CD4-positive, alpha-beta T cell treated with Interleukin-6 at 100 ng/mL for 8 hours (primary cell): ENCODE measurements around the gene DBX1.
"Not testable (repeated sequence)": the region's sequence is repeated elsewhere in the genome, so short reads cannot be mapped to it uniquely, and the experiment has no call there.

Experiments used
- DNase-seq: peaks from one replicate; pipeline ENCODE4 v3.0.0-alpha.2; 2020; ENCODE audit warnings: mixed read lengths, low spot score

The DBX1 gene, protein sequence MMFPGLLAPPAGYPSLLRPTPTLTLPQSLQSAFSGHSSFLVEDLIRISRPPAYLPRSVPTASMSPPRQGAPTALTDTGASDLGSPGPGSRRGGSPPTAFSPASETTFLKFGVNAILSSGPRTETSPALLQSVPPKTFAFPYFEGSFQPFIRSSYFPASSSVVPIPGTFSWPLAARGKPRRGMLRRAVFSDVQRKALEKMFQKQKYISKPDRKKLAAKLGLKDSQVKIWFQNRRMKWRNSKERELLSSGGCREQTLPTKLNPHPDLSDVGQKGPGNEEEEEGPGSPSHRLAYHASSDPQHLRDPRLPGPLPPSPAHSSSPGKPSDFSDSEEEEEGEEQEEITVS

DNA sequence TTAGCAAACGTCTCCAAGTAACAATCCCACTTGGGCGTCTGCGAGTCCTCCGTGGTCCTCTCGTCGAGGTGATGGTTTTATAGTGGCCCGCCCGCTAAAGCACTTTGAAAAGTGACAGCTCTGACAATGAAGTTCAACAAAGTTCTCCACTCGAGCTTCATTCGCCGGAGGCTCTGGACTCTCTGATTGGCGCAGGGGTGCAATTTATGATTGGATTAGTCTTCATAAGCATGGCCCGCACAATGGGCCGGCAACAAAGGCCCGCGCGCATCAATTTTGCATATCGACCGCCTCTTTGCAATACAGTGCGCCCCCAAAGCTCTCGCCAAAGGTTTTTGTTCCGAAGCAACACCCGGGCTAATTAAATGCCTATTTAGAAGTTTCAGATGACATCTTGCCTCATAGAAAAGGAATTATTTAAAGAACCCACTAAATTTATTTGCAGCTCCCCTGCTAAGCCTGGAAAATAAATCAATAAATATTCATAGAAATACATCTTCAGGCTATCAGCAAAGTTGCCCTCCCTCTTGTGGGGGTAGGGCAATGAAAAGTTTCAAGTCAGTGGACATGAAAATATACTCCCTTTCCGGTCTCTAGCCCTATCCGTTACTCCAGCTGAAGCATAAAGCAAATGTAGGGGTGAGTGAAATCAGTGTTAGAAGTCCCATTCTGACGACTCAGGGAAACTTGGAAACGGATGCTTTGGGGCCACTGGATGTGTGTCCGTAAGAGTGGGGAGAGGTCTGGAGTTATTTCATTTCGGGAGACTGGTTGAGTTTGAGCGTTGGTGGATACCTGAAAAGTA lies at the start of gene DBX1:
TSS of gene DBX1 (minus strand) at position 51 of the 805 bp plus-strand sequence. CDS start 151 bp downstream, outside the sequence.
- DNase-seq = no peak

DNA sequence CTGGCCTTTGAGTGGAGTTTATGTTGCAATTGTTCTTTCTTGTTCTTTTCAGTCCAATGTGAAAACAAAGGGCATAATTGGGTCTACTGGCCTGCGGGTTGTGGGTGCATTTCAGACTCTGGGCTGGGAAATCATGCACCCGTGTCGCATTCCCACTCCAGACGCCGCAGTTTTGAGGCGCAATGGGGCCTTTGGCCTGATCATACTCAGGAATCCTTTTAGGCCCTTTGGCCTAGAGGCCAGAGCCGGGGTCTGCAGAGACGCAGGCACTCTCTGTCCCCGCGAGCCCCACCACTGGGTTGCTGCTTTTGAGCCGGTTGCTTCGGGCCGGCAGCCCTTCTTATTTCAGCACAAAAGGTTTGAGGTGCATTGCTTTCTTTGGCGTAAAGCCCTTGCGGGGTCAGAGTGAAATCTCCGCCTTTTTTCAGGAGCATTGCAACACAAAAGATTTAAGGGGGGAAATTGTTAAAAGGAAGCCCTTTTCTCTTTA lies 48.4 kb upstream of the DBX1 start:
- no peak for DNase-seq

DNA sequence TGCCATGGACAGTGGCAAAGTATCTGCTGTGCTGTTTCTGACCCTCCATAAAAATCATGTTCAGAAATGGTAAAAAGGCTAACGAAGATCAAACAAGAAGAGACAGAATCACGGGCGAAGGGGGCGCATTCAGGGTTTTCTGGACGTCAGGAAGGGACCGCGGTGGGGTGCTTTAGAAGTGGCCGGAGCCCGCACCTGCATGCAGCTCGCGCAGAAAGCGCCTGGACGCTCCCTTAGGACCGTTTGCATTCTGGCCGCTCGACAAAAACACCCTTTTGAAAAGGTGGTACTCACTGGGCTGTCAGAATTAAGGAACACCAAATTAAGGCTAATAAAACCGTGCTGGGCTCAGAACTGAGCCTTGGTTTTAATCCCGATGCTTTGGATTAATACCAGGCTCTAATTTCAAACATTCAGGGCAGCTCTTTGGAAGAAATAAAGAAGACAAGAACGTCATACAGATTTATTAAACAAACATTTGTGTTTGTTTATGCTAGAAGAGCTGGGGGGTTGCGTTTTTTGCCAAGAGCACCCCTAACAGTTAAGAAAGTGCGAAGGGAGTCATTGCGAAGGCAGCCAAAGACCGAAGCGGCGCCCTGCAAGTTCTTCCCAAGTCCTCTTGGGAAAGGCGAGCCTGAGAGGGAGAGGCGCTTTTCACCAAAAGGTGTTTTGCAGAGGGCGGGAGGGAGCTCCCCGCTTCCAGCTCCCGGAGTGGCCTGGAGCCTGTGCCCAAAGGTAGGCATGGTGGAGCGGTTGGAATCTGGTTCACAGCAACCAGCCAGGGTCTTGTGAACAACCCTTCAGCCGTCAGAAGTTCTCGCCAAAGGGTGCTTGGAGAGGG lies 47.7 kb upstream of the DBX1 start:
- DNase-seq = no peak

GRCh38 chr11:20205807-20206206 lies 45.5 kb upstream of the DBX1 start:
- DNase-seq = no peak

- DNase-seq = no peak
These were observed 44.4 kb upstream of the DBX1 start for GRCh38 chr11:20204681-20205080.

DNA sequence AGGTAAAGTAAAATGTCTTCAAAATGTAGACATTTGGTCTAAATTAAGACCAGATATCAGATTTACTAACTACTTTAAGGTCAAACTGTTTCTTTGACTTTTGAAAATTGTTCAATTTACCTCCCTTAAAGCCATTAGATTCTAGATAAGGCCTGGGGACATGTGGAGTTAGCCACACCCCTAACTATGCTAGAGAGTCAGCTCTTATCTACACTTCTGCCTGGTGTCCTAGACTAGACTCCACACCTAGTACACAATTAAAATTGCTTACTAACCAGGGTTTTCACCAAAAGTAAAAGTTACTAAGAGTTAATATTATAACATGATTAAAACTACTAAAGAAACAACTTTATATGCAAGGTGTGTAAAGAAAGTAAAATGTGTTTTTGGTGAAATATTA lies 43.6 kb upstream of the DBX1 start:
- no peak for DNase-seq

DNA sequence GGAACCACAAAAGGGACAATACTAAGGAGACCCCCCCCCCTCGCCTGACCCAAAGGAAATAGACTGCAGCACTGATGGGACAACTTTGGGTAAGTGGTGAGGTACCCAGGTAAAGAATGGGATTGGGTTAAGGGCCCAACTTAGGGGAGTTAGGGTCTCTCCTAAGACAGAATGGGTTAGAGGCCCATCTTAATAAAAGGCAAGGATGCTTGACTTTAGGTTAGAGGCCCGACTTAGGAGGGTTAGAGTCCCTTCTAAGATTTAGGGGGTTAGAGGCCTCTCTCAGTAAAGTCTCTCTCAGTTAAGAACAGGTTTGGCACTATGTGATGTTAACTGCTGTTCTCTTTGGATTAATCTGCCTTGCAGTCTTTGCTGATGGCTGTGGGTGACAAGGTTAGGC lies 41.0 kb upstream of the DBX1 start:
- DNase-seq = no peak

DNA sequence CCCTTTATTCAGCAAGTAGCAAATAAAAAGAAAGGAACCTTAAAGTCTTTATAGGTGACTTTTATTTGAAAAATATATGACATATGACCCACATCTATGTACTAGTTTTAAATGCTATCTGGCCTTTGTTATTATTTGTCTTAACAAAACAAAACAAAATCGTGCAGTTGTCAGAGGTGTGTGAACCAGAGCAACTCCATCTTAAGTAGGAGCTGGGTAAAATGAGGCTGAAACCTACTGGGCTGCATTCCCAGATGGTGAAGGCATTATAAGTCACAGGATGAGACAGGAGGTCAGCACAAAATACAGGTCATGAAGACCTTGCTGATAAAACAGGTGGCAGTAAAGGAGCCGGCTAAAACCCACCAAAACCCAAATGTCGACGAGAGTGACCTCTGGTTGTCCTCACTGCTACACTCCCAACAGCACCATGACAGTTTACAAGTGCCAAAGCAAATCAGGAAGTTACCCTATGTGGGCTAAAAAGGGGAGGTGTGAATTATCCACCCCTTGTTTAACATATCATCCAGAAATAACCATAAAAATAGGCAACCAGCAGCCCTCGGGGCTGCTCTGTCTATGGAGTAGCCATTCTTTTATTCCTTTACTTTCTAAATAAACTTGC lies 40.2 kb upstream of the DBX1 start:
- DNase-seq = not testable (repeated sequence)

DNA sequence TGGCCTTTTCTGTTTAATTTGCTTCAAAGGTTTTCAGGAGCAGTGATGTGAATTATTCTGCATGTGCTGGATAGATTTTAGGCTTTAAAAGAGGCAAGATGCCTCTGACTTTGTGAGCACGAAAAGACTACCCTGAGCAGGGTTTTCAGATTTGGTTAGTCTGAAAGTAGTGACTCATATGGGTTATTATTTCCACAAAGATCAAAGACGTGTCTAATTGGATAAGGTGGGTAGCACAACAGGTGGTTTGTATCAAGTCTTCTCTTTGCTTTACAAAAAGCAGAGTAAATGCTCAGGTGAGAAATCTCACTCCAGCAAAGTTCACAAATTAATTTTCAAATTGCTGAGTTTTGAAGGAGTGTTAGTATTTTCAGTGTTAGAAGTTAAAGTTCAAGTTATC lies 37.6 kb upstream of the DBX1 start:
- no peak for DNase-seq

DNA sequence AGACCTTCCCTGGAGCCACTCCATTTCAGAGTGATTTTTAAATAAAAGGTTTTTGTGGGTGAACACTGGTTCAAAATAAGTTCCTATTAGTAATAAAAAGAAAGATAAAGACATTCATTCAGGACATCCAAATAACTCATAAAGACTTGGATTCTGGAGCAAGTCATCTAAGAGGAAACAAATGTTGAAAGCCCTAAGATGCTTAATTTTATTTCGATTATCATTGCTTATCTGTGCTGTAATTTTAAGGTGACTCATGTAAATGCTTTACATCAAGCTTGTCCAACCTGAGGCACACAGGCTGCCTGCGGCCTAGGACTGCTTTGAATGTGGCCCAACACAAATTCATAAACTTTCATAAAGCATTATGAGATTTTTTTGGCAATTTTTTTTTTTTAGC lies 34.2 kb upstream of the DBX1 start:
- no peak for DNase-seq

DNA sequence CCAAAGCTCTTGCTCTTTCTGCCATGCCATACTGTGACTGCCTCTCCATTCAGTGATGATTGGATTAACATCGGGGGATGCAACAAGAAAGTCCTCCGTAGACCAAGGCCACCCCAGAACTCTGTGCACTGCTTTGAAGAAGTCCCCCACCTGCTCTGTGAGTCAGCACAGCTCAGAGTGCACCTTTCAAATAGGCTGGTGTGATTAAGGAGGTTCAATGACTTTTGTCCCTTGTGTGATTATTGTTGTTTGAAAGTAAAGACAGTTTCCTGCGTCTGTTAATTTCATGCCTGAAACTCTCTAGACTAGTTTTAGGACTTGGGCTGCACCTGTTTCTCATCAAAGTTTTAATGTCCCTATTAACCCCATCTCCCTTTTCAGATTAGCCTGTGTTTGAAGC lies 33.0 kb upstream of the DBX1 start:
- DNase-seq = no peak

- DNase-seq = no peak
These were observed 32.4 kb upstream of the DBX1 start for GRCh38 chr11:20192641-20193040.

DNA sequence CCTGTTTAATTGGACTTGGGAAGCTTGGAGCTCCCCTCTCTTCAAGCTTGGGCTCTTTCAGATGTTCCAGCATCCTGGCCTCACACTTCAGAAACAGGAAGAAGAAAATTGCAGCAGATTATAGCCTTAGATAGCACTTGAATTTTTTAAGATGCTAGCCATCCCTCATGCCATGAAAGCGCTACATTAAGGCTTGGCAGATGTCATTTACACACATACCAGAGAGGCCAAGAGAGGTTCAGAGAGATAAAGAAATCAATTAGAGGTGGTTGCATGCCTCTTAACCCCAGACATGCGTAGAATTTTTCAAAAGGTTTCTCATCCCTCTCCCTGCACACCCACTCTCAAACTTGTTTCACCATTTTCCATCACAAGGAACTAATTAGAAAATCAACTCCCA lies 31.9 kb upstream of the DBX1 start:
- no peak for DNase-seq

DNA sequence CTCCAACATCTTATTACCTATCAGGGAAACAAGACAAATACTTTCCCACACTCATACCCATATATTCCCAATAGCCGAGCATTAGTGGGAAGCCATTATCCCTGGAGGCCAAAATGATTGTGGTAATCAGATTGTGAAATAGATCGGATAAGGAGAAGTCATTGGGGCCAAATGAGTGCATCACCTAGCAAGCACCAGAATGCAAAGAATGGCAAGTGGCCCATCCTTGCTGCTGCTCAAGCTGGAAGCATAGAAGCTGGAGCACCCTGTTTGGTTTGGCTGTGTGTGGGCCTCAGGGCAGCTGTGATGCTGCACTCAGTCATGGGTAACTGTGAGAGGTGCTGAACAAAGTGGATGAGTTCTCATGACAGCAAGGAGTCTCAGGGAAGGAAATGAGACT lies 18.7 kb upstream of the DBX1 start:
- no peak for DNase-seq

DNA sequence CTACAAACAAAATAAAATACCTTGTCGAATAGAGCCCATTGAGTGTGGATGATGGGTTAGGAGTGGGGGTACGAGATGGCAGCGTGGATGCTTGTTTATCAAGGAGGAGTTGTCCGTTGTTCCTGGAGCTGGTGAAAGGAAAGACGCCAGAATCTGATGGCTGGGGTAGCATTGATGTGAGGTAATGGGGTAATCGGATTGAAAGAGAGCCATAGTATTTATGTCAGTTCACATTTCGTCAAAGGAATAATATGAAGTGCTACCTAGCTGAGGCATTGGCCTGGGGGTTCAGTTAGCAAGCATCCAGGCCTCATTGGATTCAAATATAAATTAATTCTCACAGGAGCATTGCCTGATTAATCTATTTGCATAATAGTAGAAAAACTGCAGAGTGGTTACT lies 16.9 kb upstream of the DBX1 start:
- DNase-seq = no peak

GRCh38 chr11:20172721-20173447 lies 12.6 kb upstream of the DBX1 start:
- no peak for DNase-seq

- DNase-seq = no peak
These were observed 3.7 kb upstream of the DBX1 start for GRCh38 chr11:20163783-20164481.

GRCh38 chr11:20162824-20163782 lies 2.8 kb upstream of the DBX1 start:
- DNase-seq = no peak
